ENCODE results near the gene ING4. TPM values are rescaled to one million over a fixed set of nuclear protein-coding genes. Genes with fewer than 3 reads are reported as not detected.

Gene ING4
- total and polyA plus RNA-seq, 2 of the 13 experiments (the other 11 are each of a cell fraction or from before 2014, with no cell fraction given) = 14.4 to 32.4 TPM

GRCh38 chr12:6662906-6663742 is at the start of gene ING4 (continued):
- TF ChIP-seq SP4 (CRISPR knock-in tag; IDR thresholded peaks at IDR 0.05) = peak; percentile 93
- no peak for TF ChIP-seq ZNF225 (CRISPR knock-in tag; IDR thresholded peaks at IDR 0.05)
- no peak for TF ChIP-seq SRSF9 (IDR thresholded peaks at IDR 0.05; ENCODE audit: borderline replicate concordance, insufficient read depth, low read depth, low read length, poor library complexity, severe bottlenecking)
- no peak for TF ChIP-seq ZNF337 (CRISPR knock-in tag; IDR thresholded peaks at IDR 0.05; ENCODE audit: borderline replicate concordance, low read depth)
- TF ChIP-seq SUZ12 (IDR thresholded peaks at IDR 0.05; ENCODE audit: low read depth, low read length) = no peak
- no peak for TF ChIP-seq TCF7L2 (IDR thresholded peaks at IDR 0.05; ENCODE audit: low read depth, low read length)
- TF ChIP-seq MEF2D (CRISPR knock-in tag; IDR thresholded peaks at IDR 0.05) = peak; percentile 60; the same call in 1 of the 2 replicates
- no peak for TF ChIP-seq ZNF576 (CRISPR knock-in tag; IDR thresholded peaks at IDR 0.05)
- TF ChIP-seq XBP1 (CRISPR knock-in tag; IDR thresholded peaks at IDR 0.05) = 0 out of 2 replicates have a peak, but pooled peaks have one; percentile 76
- no peak for TF ChIP-seq ZNF446 (CRISPR knock-in tag; IDR thresholded peaks at IDR 0.05)
- no peak for TF ChIP-seq CSRNP2 (CRISPR knock-in tag; conservative IDR thresholded peaks at IDR 0.05; ENCODE audit: low read depth)
- TF ChIP-seq MED13 (CRISPR knock-in tag; IDR thresholded peaks at IDR 0.05) = 0 out of 2 replicates have a peak, but pooled peaks have one; percentile 35
- no peak for TF ChIP-seq ZNF234 (CRISPR knock-in tag; conservative IDR thresholded peaks at IDR 0.05)
- peak; percentile 62 for TF ChIP-seq RBFOX2 (IDR thresholded peaks at IDR 0.05; ENCODE audit: low read depth, low read length)
- no peak for TF ChIP-seq GTF2F1 (IDR thresholded peaks at IDR 0.05; ENCODE audit: low read length)
- TF ChIP-seq ZNF331 (CRISPR knock-in tag; IDR thresholded peaks at IDR 0.05) = peak; percentile 48; the same call in 1 of the 2 replicates
- no peak for TF ChIP-seq ZNF317 (CRISPR knock-in tag; IDR thresholded peaks at IDR 0.05)
- peak; percentile 88; the same call in 1 of the 2 replicates for TF ChIP-seq RNF219 (CRISPR knock-in tag; IDR thresholded peaks at IDR 0.05)
- TF ChIP-seq SALL2 (CRISPR knock-in tag; IDR thresholded peaks at IDR 0.05) = 0 out of 2 replicates have a peak, but pooled peaks have one; percentile 60
- TF ChIP-seq ZNF670 (CRISPR knock-in tag; IDR thresholded peaks at IDR 0.05; ENCODE audit: borderline replicate concordance) = no peak
- TF ChIP-seq, protein P1, sequence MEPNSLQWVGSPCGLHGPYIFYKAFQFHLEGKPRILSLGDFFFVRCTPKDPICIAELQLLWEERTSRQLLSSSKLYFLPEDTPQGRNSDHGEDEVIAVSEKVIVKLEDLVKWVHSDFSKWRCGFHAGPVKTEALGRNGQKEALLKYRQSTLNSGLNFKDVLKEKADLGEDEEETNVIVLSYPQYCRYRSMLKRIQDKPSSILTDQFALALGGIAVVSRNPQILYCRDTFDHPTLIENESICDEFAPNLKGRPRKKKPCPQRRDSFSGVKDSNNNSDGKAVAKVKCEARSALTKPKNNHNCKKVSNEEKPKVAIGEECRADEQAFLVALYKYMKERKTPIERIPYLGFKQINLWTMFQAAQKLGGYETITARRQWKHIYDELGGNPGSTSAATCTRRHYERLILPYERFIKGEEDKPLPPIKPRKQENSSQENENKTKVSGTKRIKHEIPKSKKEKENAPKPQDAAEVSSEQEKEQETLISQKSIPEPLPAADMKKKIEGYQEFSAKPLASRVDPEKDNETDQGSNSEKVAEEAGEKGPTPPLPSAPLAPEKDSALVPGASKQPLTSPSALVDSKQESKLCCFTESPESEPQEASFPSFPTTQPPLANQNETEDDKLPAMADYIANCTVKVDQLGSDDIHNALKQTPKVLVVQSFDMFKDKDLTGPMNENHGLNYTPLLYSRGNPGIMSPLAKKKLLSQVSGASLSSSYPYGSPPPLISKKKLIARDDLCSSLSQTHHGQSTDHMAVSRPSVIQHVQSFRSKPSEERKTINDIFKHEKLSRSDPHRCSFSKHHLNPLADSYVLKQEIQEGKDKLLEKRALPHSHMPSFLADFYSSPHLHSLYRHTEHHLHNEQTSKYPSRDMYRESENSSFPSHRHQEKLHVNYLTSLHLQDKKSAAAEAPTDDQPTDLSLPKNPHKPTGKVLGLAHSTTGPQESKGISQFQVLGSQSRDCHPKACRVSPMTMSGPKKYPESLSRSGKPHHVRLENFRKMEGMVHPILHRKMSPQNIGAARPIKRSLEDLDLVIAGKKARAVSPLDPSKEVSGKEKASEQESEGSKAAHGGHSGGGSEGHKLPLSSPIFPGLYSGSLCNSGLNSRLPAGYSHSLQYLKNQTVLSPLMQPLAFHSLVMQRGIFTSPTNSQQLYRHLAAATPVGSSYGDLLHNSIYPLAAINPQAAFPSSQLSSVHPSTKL (CRISPR knock-in tag; IDR thresholded peaks at IDR 0.05) = peak; percentile 36; the same call in 1 of the 2 replicates
- no peak for TF ChIP-seq SETDB1 (CRISPR knock-in tag; IDR thresholded peaks at IDR 0.05; ENCODE audit: borderline replicate concordance)
